Measurements from ENCODE around the gene ADAP1. TPM values are rescaled to one million over a fixed set of nuclear protein-coding genes. Genes with fewer than 3 reads are reported as not detected.

ADAP1 gene
- total and polyA plus RNA-seq, 11 donors: 3.1 to 16.5 (median 12.0) TPM

GRCh38 chr7:849145-849544, 105.3 kb downstream of the ADAP1 start:
- DNase-seq (peak in 1 of 5 donors; percentile 28), ATAC-seq (no peak)
- Histone ChIP-seq H3K9me3 (no peaks in the 10 kb centered on the region), H3K4me1 (peaks cover 0 to 11% (median 0%) of the 10 kb centered on the region in 12 donors), H3K36me3 (peaks cover 0 to 89% (median 74%) of the 10 kb centered on the region in 9 donors), H3K4me3 (no peak overlapping the region), H3K27ac (no peak overlapping the region), H3K27me3 (no peaks in the 10 kb centered on the region)
- intact Hi-C loops (cut with DNase I): no loop called here
- TF ChIP-seq CTCF (IDR thresholded peaks at IDR 0.05) (no peak), POLR2A (IDR thresholded peaks at IDR 0.05) (no peak)
- 81 to 90% (median 88%) methylated on average over 14 of the region's 14 CpGs for WGBS, 4 donors

Other genes with a start within 250 kb of the ADAP1 start
- 10 to 100 TPM; 13.9 to 45.8 (median 23.7) TPM for gene DNAAF5, start 228.0 kb downstream of the ADAP1 start, total RNA-seq
- gene DNAAF5, start 228.0 kb downstream of the ADAP1 start, polyA plus RNA-seq: 10 to 100 TPM in 1 of 2 donors, 1 to 10 TPM in 1; 7.2 to 15.3 TPM
- 10 to 100 TPM; 11.4 to 22.2 (median 18.4) TPM for gene PRKAR1B, start 227.4 kb downstream of the ADAP1 start, total RNA-seq
- 10 to 100 TPM in 1 of 2 donors, 1 to 10 TPM in 1; 4.1 to 15.3 TPM for gene PRKAR1B, start 227.4 kb downstream of the ADAP1 start, polyA plus RNA-seq
- 100 to 1,000 TPM; 117 to 203 (median 157) TPM for gene SUN1, start 122.2 kb downstream of the ADAP1 start, total RNA-seq
- gene SUN1, start 122.2 kb downstream of the ADAP1 start, polyA plus RNA-seq: 100 to 1,000 TPM; 111 to 148 TPM
- gene GET4, start 78.1 kb downstream of the ADAP1 start, total RNA-seq: 10 to 100 TPM; 14.6 to 27.3 (median 18.6) TPM
- 10 to 100 TPM; 19.7 to 34.1 TPM for gene GET4, start 78.1 kb downstream of the ADAP1 start, polyA plus RNA-seq
- 1 to 10 TPM; 3.1 to 7.8 (median 6.5) TPM for gene COX19, start 20.9 kb upstream of the ADAP1 start, total RNA-seq
- gene COX19, start 20.9 kb upstream of the ADAP1 start, polyA plus RNA-seq: 1 to 10 TPM; 5.7 to 6.6 TPM
- gene CYP2W1, start 28.5 kb upstream of the ADAP1 start, total RNA-seq: not detected
- gene CYP2W1, start 28.5 kb upstream of the ADAP1 start, polyA plus RNA-seq: not detected
- 10 to 100 TPM; 12.3 to 56.8 (median 25.2) TPM for gene GPR146, start 89.9 kb upstream of the ADAP1 start, total RNA-seq
- gene GPR146, start 89.9 kb upstream of the ADAP1 start, polyA plus RNA-seq: 10 to 100 TPM; 11.1 to 26.4 TPM
- gene GPER1, start 133.4 kb upstream of the ADAP1 start, total RNA-seq: 1 to 10 TPM; 1.4 to 8.8 (median 3.0) TPM
- gene GPER1, start 133.4 kb upstream of the ADAP1 start, polyA plus RNA-seq: 1 to 10 TPM; 1.8 to 2.8 TPM
- 10 to 100 TPM in 3 of 9 donors, 1 to 10 TPM in 6; 5.6 to 13.7 (median 9.0) TPM for gene ZFAND2A, start 205.5 kb upstream of the ADAP1 start, total RNA-seq
- 10 to 100 TPM; 16.7 to 25.6 TPM for gene ZFAND2A, start 205.5 kb upstream of the ADAP1 start, polyA plus RNA-seq

All from heart left ventricle (tissue), 16 donors.